Uterus (tissue), 4 donors: ENCODE results near the gene INPP5D. TPM values are rescaled to one million over a fixed set of nuclear protein-coding genes. Genes with fewer than 3 reads are reported as not detected.

ENCODE experiments used
- DNase-seq, 2 donors: peaks; one replicate each; pipeline ENCODE4 v3.0.0-alpha.2; 2019 to 2020
- H3K27ac ChIP-seq, 2 donors: fragments of 200-600 bp; sonication (generic); 1 replicate in 1 of 2; 2 replicates in 1 of 2; pipeline ENCODE4 v1.5.1; 2016 to 2018
- H3K27me3 ChIP-seq, 2 donors: fragments of 200-600 bp; sonication (generic); one replicate each; pipeline ENCODE4 v1.5.1; 2018 to 2019; ENCODE audit warnings: control low read depth in 1 of 2
- H3K36me3 ChIP-seq, 2 donors: fragments of 200-600 bp; sonication (generic); one replicate each; pipeline ENCODE4 v1.5.1; 2019; ENCODE audit warnings: control low read depth in 1 of 2
- H3K4me1 ChIP-seq, 2 donors: fragments of 200-600 bp; sonication (generic); one replicate each; pipeline ENCODE4 v1.5.1; 2018 to 2019; ENCODE audit warnings: control low read depth in 1 of 2
- H3K4me3 ChIP-seq, 2 donors: fragments of 200-600 bp; sonication (generic); 1 replicate in 1 of 2; 2 replicates in 1 of 2; pipeline ENCODE4 v1.5.1; 2018 to 2019; ENCODE audit warnings: mild to moderate bottlenecking in 1 of 2
- H3K9me3 ChIP-seq, 2 donors: fragments of 200-600 bp; sonication (generic); one replicate each; pipeline ENCODE4 v1.5.1; 2019; ENCODE audit warnings: control low read depth in 1 of 2
- CTCF ChIP-seq, 4 experiments: fragments of 200-600 bp in 2 of 4; fragments of 450-650 bp in 2 of 4; sonication (generic) in 2 of 4; IDR thresholded peaks; one replicate each; pipeline ENCODE4 v1.5.1; 2016 to 2019; ENCODE audit warnings: antibody characterized with exemption in 4 of 4, mild to moderate bottlenecking in 2 of 4, moderate library complexity in 1 of 4
- POLR2A ChIP-seq, 2 donors: fragments of 450-650 bp; IDR thresholded peaks; one replicate each; pipeline ENCODE4 v1.6.1; 2016; ENCODE audit warnings: antibody characterized with exemption in 2 of 2, mild to moderate bottlenecking in 1 of 2, moderate library complexity in 1 of 2
- intact Hi-C: fragments of 100-400 bp; cut with DNase I; formaldehyde crosslinking; loops from one replicate; pipeline ENCODE4 v1.15.1; 2023; ENCODE audit warnings: low total_unique reads
- total RNA-seq, 4 donors: library from RNA; depleted of rRNA in 3 of 4; stranded (reverse); fragments of >200 nt in 3 of 4; gene quantifications; one replicate each; pipeline versions ENCODE4 v1.1.0 to v1.2.4, GENCODE V29; 2014 to 2023
- donor health status: DM: yes; HTN: yes; CAD: no.

Gene INPP5D
- total RNA-seq, 4 donors from 2014 or later = 14.2 to 37.9 (median 22.3) TPM

- Histone ChIP-seq H3K4me1 (no peaks in the 10 kb centered on the region), H3K9me3 (no peaks in the 10 kb centered on the region), H3K27ac (no peak overlapping the region), H3K4me3 (no peak overlapping the region), H3K27me3 (no peaks in the 10 kb centered on the region), H3K36me3 (no peaks in the 10 kb centered on the region)
- intact Hi-C loops = no loop called here
- DNase-seq = no peak
- no peak for TF ChIP-seq CTCF (IDR thresholded peaks at IDR 0.05)
- TF ChIP-seq POLR2A (IDR thresholded peaks at IDR 0.05) = no peak
Observed at GRCh38 chr2:233025706-233026105, 34.4 kb upstream of the INPP5D start.

- intact Hi-C loops = no loop called here
- no peaks in the 10 kb centered on the region for H3K36me3 ChIP-seq
- no peak for DNase-seq
Observed at GRCh38 chr2:233026198-233026813, 33.8 kb upstream of the INPP5D start.

GRCh38 chr2:233029321-233029720 is 30.8 kb upstream of the INPP5D start:
- TF ChIP-seq POLR2A (IDR thresholded peaks at IDR 0.05) = no peak
- no peak for TF ChIP-seq CTCF (IDR thresholded peaks at IDR 0.05)
- DNase-seq = no peak
- Histone ChIP-seq H3K27ac (no peak overlapping the region), H3K9me3 (no peaks in the 10 kb centered on the region), H3K27me3 (no peaks in the 10 kb centered on the region), H3K36me3 (no peaks in the 10 kb centered on the region), H3K4me1 (no peaks in the 10 kb centered on the region), H3K4me3 (no peak overlapping the region)
- intact Hi-C loops = no loop called here

More at GRCh38 chr2:233026198-233026813, 33.8 kb upstream of the INPP5D start:
- Histone ChIP-seq H3K4me3 (no peak overlapping the region), H3K4me1 (no peaks in the 10 kb centered on the region), H3K27me3 (no peaks in the 10 kb centered on the region), H3K27ac (no peak overlapping the region), H3K9me3 (no peaks in the 10 kb centered on the region)
- TF ChIP-seq POLR2A (IDR thresholded peaks at IDR 0.05) (no peak), CTCF (IDR thresholded peaks at IDR 0.05) (no peak)

GRCh38 chr2:233031556-233032500 is 28.3 kb upstream of the INPP5D start:
- Histone ChIP-seq H3K36me3 (no peaks in the 10 kb centered on the region), H3K27me3 (no peaks in the 10 kb centered on the region), H3K4me1 (no peaks in the 10 kb centered on the region), H3K27ac (no peak overlapping the region), H3K9me3 (no peaks in the 10 kb centered on the region), H3K4me3 (no peak overlapping the region)
- intact Hi-C loops = no loop called here
- TF ChIP-seq CTCF (IDR thresholded peaks at IDR 0.05) (no peak), POLR2A (IDR thresholded peaks at IDR 0.05) (no peak)
- DNase-seq = no peak
